Measurements from ENCODE around the gene MGRN1.

MGRN1 gene

GRCh38 chr16:4668313-4668960 lies 43.8 kb downstream of the MGRN1 start (continued):
- TF ChIP-seq ZNF513 (tag by site-specific recombination; IDR thresholded peaks at IDR 0.05) (no peak), ZNF2 (tag by site-specific recombination; IDR thresholded peaks at IDR 0.05) (no peak), KLF1 (tag by site-specific recombination; IDR thresholded peaks at IDR 0.05) (no peak), ZNF777 (tag by site-specific recombination; IDR thresholded peaks at IDR 0.05; ENCODE audit: borderline replicate concordance) (no peak), ZNF521 (tag by site-specific recombination; IDR thresholded peaks at IDR 0.05) (peak; percentile 43; the same call in 1 of the 2 replicates), ZNF747 (tag by site-specific recombination; IDR thresholded peaks at IDR 0.05) (0 out of 2 replicates have a peak, but pooled peaks have one; percentile 15), ZNF121 (tag by site-specific recombination; IDR thresholded peaks at IDR 0.05) (no peak), EGR2 (tag by site-specific recombination; IDR thresholded peaks at IDR 0.05; ENCODE audit: low read depth) (no peak), ZFP3 (tag by site-specific recombination; IDR thresholded peaks at IDR 0.05; ENCODE audit: low read depth) (no peak), ZNF501 (tag by site-specific recombination; IDR thresholded peaks at IDR 0.05) (no peak), TCF7L2 (IDR thresholded peaks at IDR 0.05; ENCODE audit: borderline replicate concordance, low read depth, low read length) (no peak), ZBTB8A (tag by site-specific recombination; IDR thresholded peaks at IDR 0.05) (no peak), ZNF335 (tag by site-specific recombination; conservative IDR thresholded peaks at IDR 0.05) (no peak), ZSCAN30 (tag by site-specific recombination; IDR thresholded peaks at IDR 0.05) (no peak), ELK4 (IDR thresholded peaks at IDR 0.05; ENCODE audit: borderline replicate concordance, low read depth, low read length) (no peak), ZNF571 (tag by site-specific recombination; IDR thresholded peaks at IDR 0.05) (no peak), KLF17 (tag by site-specific recombination; IDR thresholded peaks at IDR 0.05) (no peak), ZNF146 (tag by site-specific recombination; IDR thresholded peaks at IDR 0.05) (no peak)

- no peak overlapping the region for H3K4me3 ChIP-seq (ENCODE audit: low read depth, low read length)
- ChIA-PET POLR2A (no interaction called here), CTCF (interaction anchor here (0.6 kb wide), 1 partner anchor 45 kb away, joined by 3 read pairs; no protein-coding TSS in a partner anchor)
- H3K9me3 ChIP-seq (ENCODE audit: control insufficient read depth, insufficient read depth, low read depth, low read length) = no peaks in the 10 kb centered on the region
- H3K4me1 ChIP-seq (ENCODE audit: control insufficient read depth, insufficient read depth, low read length) = no peaks in the 10 kb centered on the region
- TF ChIP-seq ZNF138 (tag by site-specific recombination; IDR thresholded peaks at IDR 0.05; ENCODE audit: borderline replicate concordance) = no peak
- TF ChIP-seq ZNF600 (tag by site-specific recombination; IDR thresholded peaks at IDR 0.05) = peak; percentile 15; the same call in 1 of the 2 replicates
- H3K27ac ChIP-seq (ENCODE audit: extremely low read depth, low read depth, low read length) = no peak overlapping the region
- peaks cover 13 to 65% of the 10 kb centered on the region in 2 experiments; a peak in 2 of 3 replicates for H3K36me3 ChIP-seq (ENCODE audit: control insufficient read depth in 2 of 2, insufficient read depth in 1 of 2, low read length in 2 of 2)
These were observed 48.9 kb downstream of the MGRN1 start for GRCh38 chr16:4673387-4674046.
